Calu3 (cell line): ENCODE data around the gene SART3. TPM values are rescaled to one million over a fixed set of nuclear protein-coding genes. Genes with fewer than 3 reads are reported as not detected.

Experiments
- BruUV-seq: library from RNA; stranded (reverse); fragments of 400-500 nt; replicated peaks from 2 replicates; lab custom pipeline; 2021; lab: Mats Ljungman, UMichigan
- CTCF ChIA-PET: fragments of 300-600 bp; sonication (Branson Sonifier 250); formaldehyde crosslinking; loops from one replicate; lab custom pipeline; 2022; ENCODE audit warnings: antibody characterized with exemption; lab: Charles Lee
- DNase-seq: peaks from one replicate; pipeline ENCODE4 v3.0.0; 2022
- H3K27ac Mint-ChIP-seq: one replicate; pipeline ENCODE4 v1.8.0; 2022; ENCODE audit warnings: mixed read lengths; ENCODE audit not compliant: unreplicated experiment
- H3K27me3 Mint-ChIP-seq: one replicate; pipeline ENCODE4 v1.8.0; 2022; ENCODE audit warnings: mixed read lengths; ENCODE audit not compliant: unreplicated experiment
- H3K36me3 Mint-ChIP-seq: one replicate; pipeline ENCODE4 v1.8.0; 2022; ENCODE audit warnings: mild to moderate bottlenecking, moderate library complexity, mixed read lengths; ENCODE audit not compliant: insufficient read depth, unreplicated experiment
- H3K4me1 Mint-ChIP-seq: one replicate; pipeline ENCODE4 v1.8.0; 2022; ENCODE audit warnings: mild to moderate bottlenecking, low read depth, mixed read lengths; ENCODE audit not compliant: unreplicated experiment
- H3K4me3 Mint-ChIP-seq: one replicate; pipeline ENCODE4 v1.8.0; 2022; ENCODE audit warnings: mild to moderate bottlenecking, low read depth, moderate library complexity, mixed read lengths; ENCODE audit not compliant: unreplicated experiment
- H3K9me3 Mint-ChIP-seq: one replicate; pipeline ENCODE4 v1.8.0; 2022; ENCODE audit warnings: low read depth, mixed read lengths; ENCODE audit not compliant: unreplicated experiment
- CTCF ChIP-seq: fragments of 200-600 bp; IDR thresholded peaks from one replicate; pipeline ENCODE4 v1.8.0; 2022; ENCODE audit warnings: antibody characterized with exemption; ENCODE audit not compliant: unreplicated experiment
- intact Hi-C: fragments of 100-400 bp; cut with micrococcal nuclease; formaldehyde crosslinking; loops from one replicate; pipeline ENCODE4 v1.10.0; 2022; ENCODE audit not compliant: unreplicated experiment
- total RNA-seq: library from RNA; stranded (reverse); gene quantifications from 2 replicates; pipeline ENCODE4 v1.2.3, GENCODE V29; 2022

Gene SART3
- total RNA-seq, 1 experiment from 2014 or later: 91.7 TPM

GRCh38 chr12:108604208-108604941 is 43.4 kb upstream of the SART3 start:
- CTCF ChIA-PET: interaction anchor here (0.7 kb wide), 1 partner anchor 14 kb away, joined by 3 read pairs; no protein-coding TSS in a partner anchor
- Mint-ChIP-seq H3K27me3 (peaks cover 26% of the 10 kb centered on the region), H3K9me3 (no peaks in the 10 kb centered on the region), H3K36me3 (no peaks in the 10 kb centered on the region), H3K4me3 (no peak overlapping the region), H3K27ac (no peak overlapping the region), H3K4me1 (no peaks in the 10 kb centered on the region)
- TF ChIP-seq CTCF: no peak
- no TSS peak for BruUV-seq
- no peak for DNase-seq
- intact Hi-C loops: no loop called here

GRCh38 chr12:108603743-108604142 is 42.8 kb upstream of the SART3 start:
- H3K27me3 Mint-ChIP-seq: peaks cover 32% of the 10 kb centered on the region
- no peak for TF ChIP-seq CTCF
- H3K27ac Mint-ChIP-seq: no peak overlapping the region
- no peaks in the 10 kb centered on the region for H3K9me3 Mint-ChIP-seq
- CTCF ChIA-PET: no interaction called here
- BruUV-seq: no TSS peak
- no peaks in the 10 kb centered on the region for H3K36me3 Mint-ChIP-seq
- H3K4me1 Mint-ChIP-seq: no peaks in the 10 kb centered on the region
- H3K4me3 Mint-ChIP-seq: no peak overlapping the region
- intact Hi-C loops: no loop called here
- DNase-seq: no peak

GRCh38 chr12:108602976-108603704 is 42.2 kb upstream of the SART3 start:
- H3K4me1 Mint-ChIP-seq: no peaks in the 10 kb centered on the region
- no TSS peak for BruUV-seq

GRCh38 chr12:108602209-108602705 is 41.3 kb upstream of the SART3 start:
- DNase-seq: no peak
- Mint-ChIP-seq H3K9me3 (no peaks in the 10 kb centered on the region), H3K4me3 (no peak overlapping the region), H3K4me1 (no peaks in the 10 kb centered on the region), H3K36me3 (no peaks in the 10 kb centered on the region), H3K27me3 (peaks cover 47% of the 10 kb centered on the region), H3K27ac (no peak overlapping the region)
- no peak for TF ChIP-seq CTCF
- no TSS peak for BruUV-seq
- CTCF ChIA-PET: no interaction called here
- intact Hi-C loops: no loop called here

More at GRCh38 chr12:108602976-108603704, 42.2 kb upstream of the SART3 start:
- Mint-ChIP-seq H3K27ac (no peak overlapping the region), H3K36me3 (no peaks in the 10 kb centered on the region), H3K4me3 (no peak overlapping the region), H3K9me3 (no peaks in the 10 kb centered on the region), H3K27me3 (peaks cover 38% of the 10 kb centered on the region)
- DNase-seq: no peak
- TF ChIP-seq CTCF: no peak
- CTCF ChIA-PET: no interaction called here
- intact Hi-C loops: no loop called here
